Cardiac atrium fibroblast (primary cell): Measurements from ENCODE around the gene CNKSR3. TPM values are rescaled to one million over a fixed set of nuclear protein-coding genes. Genes with fewer than 3 reads are reported as not detected.

Source experiments
- total RNA-seq: library from RNA; depleted of rRNA; stranded (reverse); fragments of >200 nt; gene quantifications from 2 replicates; pipeline ENCODE4 v1.2.3, GENCODE V29; 2015

The CNKSR3 gene
- 4.7 and 6.2 TPM in 2 replicates for total RNA-seq

DNA sequence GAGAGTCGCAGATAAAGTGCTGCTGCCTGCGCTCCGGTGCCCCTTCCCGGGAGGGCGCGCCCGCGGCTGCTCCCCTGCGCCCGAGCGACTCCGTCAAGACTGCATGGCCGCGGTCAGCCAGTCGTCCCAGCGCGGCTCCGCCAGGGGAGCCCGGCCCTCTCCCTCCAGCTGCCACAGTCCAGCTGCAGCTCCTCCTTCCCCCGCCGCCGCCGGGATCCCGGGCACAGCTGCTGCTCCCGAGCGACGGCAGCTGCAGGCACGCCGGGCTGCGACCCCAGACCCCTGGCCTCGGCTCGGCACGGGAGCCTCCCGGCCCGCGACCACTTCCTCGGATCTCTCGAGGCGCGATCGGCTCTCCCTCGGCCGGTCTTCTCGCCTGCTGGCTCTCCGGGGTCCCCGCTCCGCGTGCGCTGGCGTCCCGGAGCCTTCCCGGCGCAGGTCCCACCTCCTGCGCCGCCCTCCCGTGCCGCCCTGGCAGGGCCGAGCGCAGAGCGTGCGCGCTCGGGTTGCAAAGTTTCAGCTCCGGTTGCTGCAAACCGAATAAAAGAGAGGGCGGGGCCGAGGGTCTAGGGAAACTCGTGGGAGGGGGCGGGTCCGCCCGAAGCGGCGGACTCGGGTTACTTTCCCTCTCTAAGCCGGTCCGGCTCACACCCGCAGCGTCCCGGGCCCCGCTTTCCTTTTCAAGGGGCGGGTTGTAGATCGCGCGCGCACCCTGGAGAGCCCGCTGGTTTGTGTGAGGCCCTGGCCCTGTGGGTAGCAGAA, at the start of gene CNKSR3:
Gene CNKSR3 (minus strand): TSS at position 542 of the 762 bp plus-strand sequence. CDS start 571 bp downstream, outside the sequence.

DNA sequence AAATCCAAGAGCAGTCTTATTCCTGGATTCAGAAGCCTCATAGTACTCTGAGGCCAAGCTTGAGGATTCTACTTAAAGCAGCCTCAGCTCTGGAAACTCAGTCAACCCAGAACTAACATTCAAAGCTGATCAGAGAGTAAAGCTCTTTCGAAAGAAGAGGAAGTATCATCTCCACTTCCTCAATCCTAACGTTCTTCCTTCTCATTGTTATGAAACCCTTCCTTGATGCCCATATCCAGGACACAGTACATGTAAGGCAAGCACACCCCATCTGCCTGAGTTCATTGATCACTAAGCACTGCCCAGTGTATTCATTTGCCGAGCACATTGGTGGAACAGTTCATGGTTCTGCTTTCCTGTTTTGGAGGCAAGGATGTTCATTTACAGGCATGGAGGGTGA, 153.8 kb downstream of the CNKSR3 start, which contains the start of gene IPCEF1:
Gene IPCEF1 (minus strand): TSS at position 114 of the 400 bp plus-strand sequence. CDS start 90,856 bp downstream, outside the sequence.

Other genes starting within 250 kb of the CNKSR3 start
- not detected in 2 replicates for gene IPCEF1, start 153.9 kb downstream of the CNKSR3 start, total RNA-seq
- 22.7 and 24.6 TPM in 2 replicates for gene SCAF8, start 222.7 kb upstream of the CNKSR3 start, total RNA-seq